Caco-2 (cell line): Measurements from ENCODE around the gene DRD4. TPM values are rescaled to one million over a fixed set of nuclear protein-coding genes. Genes with fewer than 3 reads are reported as not detected.

ENCODE experiments used
- BruUV-seq: library from RNA; stranded (reverse); fragments of 400-500 nt; replicated peaks from 2 replicates; lab custom pipeline; 2021; lab: Mats Ljungman, UMichigan
- CTCF ChIA-PET: fragments of 300-600 bp; sonication (Branson Sonifier 250); formaldehyde crosslinking; loops from one replicate; lab custom pipeline; 2022; ENCODE audit warnings: antibody characterized with exemption; lab: Charles Lee
- POLR2A ChIA-PET: fragments of 300-600 bp; sonication (Branson Sonifier 250); formaldehyde crosslinking; loops from one replicate; lab custom pipeline; 2022; ENCODE audit warnings: antibody characterized with exemption; lab: Charles Lee
- DNase-seq, 2 experiments: peaks; one replicate each; pipeline versions ENCODE4 v3.0.0 to v3.0.0-alpha.2; 2020 to 2022
- H3K27me3 ChIP-seq: replicated peaks from 2 replicates; pipeline ENCODE4 v1.6.0; 2011; ENCODE audit warnings: low read length; ENCODE audit not compliant: control insufficient read depth, insufficient read depth
- H3K36me3 ChIP-seq: 2 replicates; pipeline ENCODE4 v1.5.1; 2011; ENCODE audit warnings: low read length; ENCODE audit not compliant: control insufficient read depth, insufficient read depth
- H3K4me1 ChIP-seq: fragments of 250-450 bp; sonication (Bioruptor Pico); 2 replicates; pipeline ENCODE4 v1.5.1; 2020; ENCODE audit warnings: mild to moderate bottlenecking
- H3K4me3 ChIP-seq: 2 replicates; pipeline ENCODE4 v1.5.1; 2011; ENCODE audit warnings: low read depth, mild to moderate bottlenecking, control low read depth, low read length
- H3K9me3 ChIP-seq: fragments of 250-450 bp; sonication (Bioruptor Pico); 2 replicates; pipeline ENCODE4 v1.5.1; 2020; ENCODE audit warnings: mild to moderate bottlenecking, moderate library complexity
- H3K27ac Mint-ChIP-seq: one replicate; pipeline ENCODE4 v1.8.0; 2022; ENCODE audit warnings: mixed read lengths; ENCODE audit not compliant: unreplicated experiment
- H3K27me3 Mint-ChIP-seq: one replicate; pipeline ENCODE4 v1.8.0; 2022; ENCODE audit warnings: mixed read lengths; ENCODE audit not compliant: insufficient read depth, unreplicated experiment
- H3K36me3 Mint-ChIP-seq: one replicate; pipeline ENCODE4 v1.8.0; 2022; ENCODE audit warnings: mild to moderate bottlenecking, mixed read lengths; ENCODE audit not compliant: insufficient read depth, unreplicated experiment
- H3K4me1 Mint-ChIP-seq: one replicate; pipeline ENCODE4 v1.8.0; 2022; ENCODE audit warnings: low read depth, mixed read lengths; ENCODE audit not compliant: unreplicated experiment
- H3K4me3 Mint-ChIP-seq: one replicate; pipeline ENCODE4 v1.8.0; 2022; ENCODE audit warnings: mild to moderate bottlenecking, moderate library complexity, mixed read lengths; ENCODE audit not compliant: unreplicated experiment
- H3K9me3 Mint-ChIP-seq: one replicate; pipeline ENCODE4 v1.8.0; 2022; ENCODE audit warnings: mixed read lengths; ENCODE audit not compliant: unreplicated experiment
- intact Hi-C: fragments of 100-400 bp; cut with micrococcal nuclease; formaldehyde crosslinking; loops from one replicate; pipeline ENCODE4 v1.10.0; 2022; ENCODE audit not compliant: unreplicated experiment
- total RNA-seq: library from RNA; stranded (reverse); gene quantifications from 2 replicates; pipeline ENCODE4 v1.2.3, GENCODE V29; 2022
- TF ChIP-seq, protein P1 (sequence below), 2 experiments: fragments of 200-600 bp in 1 of 2; IDR thresholded peaks; 1 replicate in 1 of 2; 2 replicates in 1 of 2; pipeline versions ENCODE4 v1.5.1 to v1.8.0; 2011 to 2022; ENCODE audit warnings: antibody characterized with exemption in 1 of 2, control low read depth in 1 of 2, inconsistent platforms in 1 of 2, low read depth in 1 of 2, low read length in 1 of 2, mild to moderate bottlenecking in 1 of 2, moderate library complexity in 1 of 2; ENCODE audit not compliant: insufficient read depth in 1 of 2, severe bottlenecking in 1 of 2, unreplicated experiment in 1 of 2

Gene DRD4
- total RNA-seq, 1 experiment from 2014 or later: 1.0 TPM

GRCh38 chr11:601573-602245, 35.4 kb upstream of the DRD4 start:
- POLR2A ChIA-PET: no interaction called here
- CTCF ChIA-PET: no interaction called here
- no peaks in the 10 kb centered on the region for H3K27me3 Mint-ChIP-seq
- intact Hi-C loops: no loop called here
- Histone ChIP-seq H3K4me3 (no peak overlapping the region), H3K9me3 (no peaks in the 10 kb centered on the region), H3K27me3 (no peaks in the 10 kb centered on the region), H3K4me1 (no peaks in the 10 kb centered on the region), H3K36me3 (peaks cover 9% of the 10 kb centered on the region)
- no peak overlapping the region for H3K4me3 Mint-ChIP-seq
- H3K4me1 Mint-ChIP-seq: no peaks in the 10 kb centered on the region
- H3K36me3 Mint-ChIP-seq: peaks cover 93% of the 10 kb centered on the region
- TF ChIP-seq, protein P1, sequence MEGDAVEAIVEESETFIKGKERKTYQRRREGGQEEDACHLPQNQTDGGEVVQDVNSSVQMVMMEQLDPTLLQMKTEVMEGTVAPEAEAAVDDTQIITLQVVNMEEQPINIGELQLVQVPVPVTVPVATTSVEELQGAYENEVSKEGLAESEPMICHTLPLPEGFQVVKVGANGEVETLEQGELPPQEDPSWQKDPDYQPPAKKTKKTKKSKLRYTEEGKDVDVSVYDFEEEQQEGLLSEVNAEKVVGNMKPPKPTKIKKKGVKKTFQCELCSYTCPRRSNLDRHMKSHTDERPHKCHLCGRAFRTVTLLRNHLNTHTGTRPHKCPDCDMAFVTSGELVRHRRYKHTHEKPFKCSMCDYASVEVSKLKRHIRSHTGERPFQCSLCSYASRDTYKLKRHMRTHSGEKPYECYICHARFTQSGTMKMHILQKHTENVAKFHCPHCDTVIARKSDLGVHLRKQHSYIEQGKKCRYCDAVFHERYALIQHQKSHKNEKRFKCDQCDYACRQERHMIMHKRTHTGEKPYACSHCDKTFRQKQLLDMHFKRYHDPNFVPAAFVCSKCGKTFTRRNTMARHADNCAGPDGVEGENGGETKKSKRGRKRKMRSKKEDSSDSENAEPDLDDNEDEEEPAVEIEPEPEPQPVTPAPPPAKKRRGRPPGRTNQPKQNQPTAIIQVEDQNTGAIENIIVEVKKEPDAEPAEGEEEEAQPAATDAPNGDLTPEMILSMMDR (IDR thresholded peaks at IDR 0.05; ENCODE audit: insufficient read depth in 1 of 2, low read depth in 1 of 2, low read length in 1 of 2, severe bottlenecking in 1 of 2, unreplicated experiment in 1 of 2): no peak
- H3K9me3 Mint-ChIP-seq: no peaks in the 10 kb centered on the region
- no TSS peak for BruUV-seq
- DNase-seq: no peak
- no peak overlapping the region for H3K27ac Mint-ChIP-seq

GRCh38 chr11:603154-603553, 33.9 kb upstream of the DRD4 start:
- no TSS peak for BruUV-seq
- Histone ChIP-seq H3K4me1 (no peaks in the 10 kb centered on the region), H3K9me3 (no peaks in the 10 kb centered on the region), H3K27me3 (no peaks in the 10 kb centered on the region), H3K4me3 (no peak overlapping the region), H3K36me3 (peaks cover 10% of the 10 kb centered on the region)
- Mint-ChIP-seq H3K9me3 (no peaks in the 10 kb centered on the region), H3K27me3 (no peaks in the 10 kb centered on the region), H3K27ac (no peak overlapping the region), H3K4me3 (no peak overlapping the region), H3K36me3 (peaks cover 92% of the 10 kb centered on the region), H3K4me1 (no peaks in the 10 kb centered on the region)
- CTCF ChIA-PET: interaction anchor here (0.7 kb wide), 1 partner anchor 49 kb away, joined by 4 read pairs; no protein-coding TSS in a partner anchor
- intact Hi-C loops: no loop called here
- TF ChIP-seq, protein P1 (IDR thresholded peaks at IDR 0.05; ENCODE audit: insufficient read depth in 1 of 2, low read depth in 1 of 2, low read length in 1 of 2, severe bottlenecking in 1 of 2, unreplicated experiment in 1 of 2): no peak
- DNase-seq: no peak
- POLR2A ChIA-PET: no interaction called here

GRCh38 chr11:605286-606129, 31.6 kb upstream of the DRD4 start:
- H3K9me3 ChIP-seq: no peaks in the 10 kb centered on the region
- no peaks in the 10 kb centered on the region for H3K27me3 Mint-ChIP-seq
- H3K4me1 Mint-ChIP-seq: no peaks in the 10 kb centered on the region
- no peak overlapping the region for H3K4me3 Mint-ChIP-seq
- no TSS peak for BruUV-seq
- no peaks in the 10 kb centered on the region for H3K27me3 ChIP-seq
- no peaks in the 10 kb centered on the region for H3K4me1 ChIP-seq
- TF ChIP-seq, protein P1 (IDR thresholded peaks at IDR 0.05; ENCODE audit: insufficient read depth in 1 of 2, low read depth in 1 of 2, low read length in 1 of 2, severe bottlenecking in 1 of 2, unreplicated experiment in 1 of 2): no peak
- no peak for DNase-seq
- no peaks in the 10 kb centered on the region for H3K9me3 Mint-ChIP-seq
- CTCF ChIA-PET: no interaction called here
- H3K36me3 ChIP-seq: peaks cover 13% of the 10 kb centered on the region
- intact Hi-C loops: no loop called here
- no peak overlapping the region for H3K27ac Mint-ChIP-seq
- peaks cover 91% of the 10 kb centered on the region for H3K36me3 Mint-ChIP-seq
- POLR2A ChIA-PET: no interaction called here
- no peak overlapping the region for H3K4me3 ChIP-seq
